OCI-LY1 (cell line): ENCODE measurements around the gene HPD.
A peak's percentile ranks its signal among the peaks of the same experiment; 100 is the strongest.

Experiments
- H2AFZ ChIP-seq: fragments of 200-600 bp; sonication (generic), shearing (Covaris generic); 2 replicates; pipeline ENCODE4 v1.6.0; 2014; ENCODE audit warnings: antibody characterized with exemption, mild to moderate bottlenecking, low read length
- H3F3A ChIP-seq: fragments of 200-600 bp; sonication (generic), shearing (Covaris generic); 2 replicates; pipeline ENCODE4 v1.6.0; 2014; ENCODE audit warnings: mild to moderate bottlenecking, antibody characterized with exemption, low read length, moderate library complexity; ENCODE audit not compliant: insufficient read depth
- H3K27ac ChIP-seq: fragments of 200-600 bp; sonication (generic); 2 replicates; pipeline ENCODE4 v1.5.1; 2014; ENCODE audit warnings: low read length, mixed run types, mild to moderate bottlenecking, low read depth; ENCODE audit not compliant: poor library complexity, severe bottlenecking
- H3K27me3 ChIP-seq: fragments of 200-600 bp; sonication (generic); 2 replicates; pipeline ENCODE4 v1.6.0; 2014; ENCODE audit warnings: antibody characterized with exemption, mild to moderate bottlenecking, low read length, moderate library complexity; ENCODE audit not compliant: insufficient read depth
- H3K36me3 ChIP-seq: fragments of 200-600 bp; sonication (generic); 2 replicates; pipeline ENCODE4 v1.6.1; 2014; ENCODE audit warnings: mild to moderate bottlenecking, antibody characterized with exemption, low read length, moderate library complexity, mixed read lengths; ENCODE audit not compliant: insufficient read depth
- H3K4me1 ChIP-seq: fragments of 200-600 bp; sonication (generic); 2 replicates; pipeline ENCODE4 v1.5.1; 2014; ENCODE audit warnings: mild to moderate bottlenecking, low read length, moderate library complexity; ENCODE audit not compliant: insufficient read depth, severe bottlenecking
- H3K4me2 ChIP-seq: fragments of 200-600 bp; sonication (generic), shearing (Covaris generic); 2 replicates; pipeline ENCODE4 v1.6.1; 2014; ENCODE audit warnings: low read length
- H3K4me3 ChIP-seq: fragments of 200-600 bp; sonication (generic); 2 replicates; pipeline ENCODE4 v1.5.1; 2014; ENCODE audit warnings: low read length, low read depth, mild to moderate bottlenecking, mixed read lengths; ENCODE audit not compliant: poor library complexity, severe bottlenecking
- H3K79me2 ChIP-seq: fragments of 200-600 bp; shearing (Covaris generic); 2 replicates; pipeline ENCODE4 v1.6.1; 2016; ENCODE audit warnings: mixed run types, low read length, mixed read lengths; ENCODE audit not compliant: insufficient read depth
- H3K9ac ChIP-seq: fragments of 200-600 bp; sonication (generic), shearing (Covaris generic); 2 replicates; pipeline ENCODE4 v1.6.1; 2014; ENCODE audit warnings: mild to moderate bottlenecking, low read length, mixed read lengths
- H3K9me2 ChIP-seq: fragments of 200-600 bp; sonication (generic), shearing (Covaris generic); 2 replicates; pipeline ENCODE4 v1.6.1; 2014; ENCODE audit warnings: low read depth, mild to moderate bottlenecking, low read length, mixed read lengths
- H3K9me3 ChIP-seq: fragments of 200-600 bp; shearing (Covaris generic); 2 replicates; pipeline ENCODE4 v1.6.1; 2014; ENCODE audit warnings: low read length, mixed read lengths
- H4K20me1 ChIP-seq: fragments of 200-600 bp; sonication (generic), shearing (Covaris generic); 2 replicates; pipeline ENCODE4 v1.6.0; 2016; ENCODE audit warnings: mild to moderate bottlenecking, low read length; ENCODE audit not compliant: insufficient read depth
- EZH2 ChIP-seq: fragments of 200-600 bp; sonication (generic), shearing (Covaris generic); IDR thresholded peaks from 2 replicates; pipeline ENCODE4 v1.8.0; 2017; ENCODE audit warnings: borderline replicate concordance, mixed run types, mild to moderate bottlenecking, antibody characterized with exemption, low read length, moderate library complexity, mixed read lengths
- TF ChIP-seq, protein P1 (sequence below): fragments of 200-600 bp; sonication (generic), shearing (Covaris generic); IDR thresholded peaks from 2 replicates; pipeline ENCODE4 v1.5.1; 2017; ENCODE audit warnings: mild to moderate bottlenecking, antibody characterized with exemption, low read length, moderate library complexity, mixed read lengths

The HPD gene

DNA sequence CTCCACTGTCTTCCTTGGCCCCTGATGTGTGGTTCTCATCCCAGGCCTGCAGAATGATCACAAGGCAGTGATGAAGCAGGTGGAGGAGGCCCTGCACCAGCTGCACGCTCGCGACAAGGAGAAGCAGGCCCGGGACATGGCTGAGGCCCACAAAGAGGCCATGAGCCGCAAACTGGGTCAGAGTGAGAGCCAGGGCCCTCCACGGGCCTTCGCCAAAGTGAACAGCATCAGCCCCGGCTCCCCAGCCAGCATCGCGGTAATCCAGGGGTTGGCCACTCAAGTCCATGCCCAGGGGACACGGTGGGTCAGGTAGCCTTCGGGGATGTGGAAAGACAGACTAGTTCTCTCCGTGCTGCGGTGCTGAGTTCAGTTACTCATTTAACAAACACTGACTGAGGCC is 40.9 kb upstream of the HPD start:
- Histone ChIP-seq H3F3A (no peaks in the 10 kb centered on the region), H3K79me2 (no peaks in the 10 kb centered on the region), H3K27me3 (no peaks in the 10 kb centered on the region), H3K36me3 (peaks cover 83% of the 10 kb centered on the region), H3K9me2 (no peaks in the 10 kb centered on the region), H3K9ac (no peak overlapping the region), H3K4me2 (no peak overlapping the region), H2AFZ (no peak overlapping the region), H3K27ac (no peak overlapping the region), H3K4me1 (peaks cover under 1% of the 10 kb centered on the region), H4K20me1 (no peaks in the 10 kb centered on the region), H3K9me3 (no peaks in the 10 kb centered on the region), H3K4me3 (no peak overlapping the region)
- no peak for TF ChIP-seq EZH2
- TF ChIP-seq, protein P1, sequence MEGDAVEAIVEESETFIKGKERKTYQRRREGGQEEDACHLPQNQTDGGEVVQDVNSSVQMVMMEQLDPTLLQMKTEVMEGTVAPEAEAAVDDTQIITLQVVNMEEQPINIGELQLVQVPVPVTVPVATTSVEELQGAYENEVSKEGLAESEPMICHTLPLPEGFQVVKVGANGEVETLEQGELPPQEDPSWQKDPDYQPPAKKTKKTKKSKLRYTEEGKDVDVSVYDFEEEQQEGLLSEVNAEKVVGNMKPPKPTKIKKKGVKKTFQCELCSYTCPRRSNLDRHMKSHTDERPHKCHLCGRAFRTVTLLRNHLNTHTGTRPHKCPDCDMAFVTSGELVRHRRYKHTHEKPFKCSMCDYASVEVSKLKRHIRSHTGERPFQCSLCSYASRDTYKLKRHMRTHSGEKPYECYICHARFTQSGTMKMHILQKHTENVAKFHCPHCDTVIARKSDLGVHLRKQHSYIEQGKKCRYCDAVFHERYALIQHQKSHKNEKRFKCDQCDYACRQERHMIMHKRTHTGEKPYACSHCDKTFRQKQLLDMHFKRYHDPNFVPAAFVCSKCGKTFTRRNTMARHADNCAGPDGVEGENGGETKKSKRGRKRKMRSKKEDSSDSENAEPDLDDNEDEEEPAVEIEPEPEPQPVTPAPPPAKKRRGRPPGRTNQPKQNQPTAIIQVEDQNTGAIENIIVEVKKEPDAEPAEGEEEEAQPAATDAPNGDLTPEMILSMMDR = no peak

DNA sequence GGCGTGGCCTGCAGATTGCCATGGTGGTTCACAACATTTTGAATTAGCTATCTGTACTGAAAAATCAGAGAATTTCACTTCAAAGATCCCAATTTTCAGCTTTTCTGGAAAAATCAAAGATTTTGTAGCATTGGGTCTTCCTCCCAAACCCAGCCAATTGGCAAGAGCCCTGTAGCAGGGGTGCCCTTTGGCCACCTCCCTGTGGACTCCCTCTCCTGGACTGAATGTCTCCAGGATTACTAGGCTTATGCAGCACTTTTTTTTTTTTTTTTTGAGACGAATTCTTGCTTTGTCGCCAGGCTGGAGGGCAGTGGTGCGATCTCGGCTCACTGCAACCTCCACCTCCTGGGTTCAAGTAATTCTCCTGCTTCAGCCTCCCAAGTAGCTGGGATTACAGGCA is 39.6 kb upstream of the HPD start:
- Histone ChIP-seq H3K9me2 (no peaks in the 10 kb centered on the region), H3K4me1 (peaks cover 14% of the 10 kb centered on the region), H3K9me3 (no peaks in the 10 kb centered on the region), H3K9ac (no peak overlapping the region), H4K20me1 (no peaks in the 10 kb centered on the region), H2AFZ (no peak overlapping the region), H3K4me3 (no peak overlapping the region), H3K36me3 (peaks cover 76% of the 10 kb centered on the region), H3K27ac (no peak overlapping the region), H3K79me2 (no peaks in the 10 kb centered on the region), H3F3A (peaks cover 4% of the 10 kb centered on the region; the same call in 1 of the 2 replicates), H3K27me3 (no peaks in the 10 kb centered on the region), H3K4me2 (no peak overlapping the region)
- TF ChIP-seq, protein P1 = no peak
- no peak for TF ChIP-seq EZH2

DNA sequence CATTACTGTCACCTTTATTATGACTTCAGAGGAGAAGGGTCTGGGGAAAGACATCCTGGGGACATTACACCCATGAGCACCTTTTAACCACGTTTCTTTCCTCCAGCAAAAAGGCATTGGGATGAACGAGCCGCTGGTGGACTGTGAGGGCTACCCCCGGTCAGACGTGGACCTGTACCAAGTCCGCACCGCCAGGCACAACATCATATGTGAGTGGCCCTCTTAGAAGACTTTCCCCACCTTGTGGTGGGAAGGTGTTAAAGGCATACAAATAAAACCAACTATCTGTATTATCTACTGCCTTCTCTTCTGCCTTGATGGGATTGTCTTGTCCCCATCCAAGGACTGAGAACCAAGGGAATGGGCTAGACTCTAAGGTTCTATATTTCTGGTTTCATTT is 36.0 kb upstream of the HPD start:
- Histone ChIP-seq H3K4me3 (no peak overlapping the region), H3K36me3 (peaks cover 62% of the 10 kb centered on the region), H3K79me2 (peaks cover 9% of the 10 kb centered on the region), H3K4me2 (peak overlapping the region; percentile 47; the same call in 1 of the 2 replicates), H3K27ac (peak overlapping the region; percentile 79), H3K4me1 (peaks cover 27% of the 10 kb centered on the region), H3K9ac (no peak overlapping the region; the same call in 1 of the 2 replicates), H3K9me2 (no peaks in the 10 kb centered on the region), H3F3A (peaks cover 4% of the 10 kb centered on the region; the same call in 1 of the 2 replicates), H3K27me3 (no peaks in the 10 kb centered on the region), H2AFZ (no peak overlapping the region), H4K20me1 (no peaks in the 10 kb centered on the region), H3K9me3 (no peaks in the 10 kb centered on the region)
- TF ChIP-seq, protein P1 = peak; percentile 50; the same call in 1 of the 2 replicates
- TF ChIP-seq EZH2 = no peak
